Osteoblast (primary cell): ENCODE data around the gene PCGF1. TPM values are rescaled to one million over a fixed set of nuclear protein-coding genes. Genes with fewer than 3 reads are reported as not detected.

ENCODE experiments used
- DNase-seq: peaks from one replicate; pipeline ENCODE4 v3.0.0; 2011; ENCODE audit warnings: low spot score, mixed read lengths; ENCODE audit not compliant: insufficient read length; ENCODE audit errors: missing footprints
- H2AFZ ChIP-seq: 2 replicates; pipeline ENCODE4 v1.6.0; 2011; ENCODE audit warnings: mild to moderate bottlenecking, low read length
- H3K27ac ChIP-seq: 2 replicates; pipeline ENCODE4 v1.5.1; 2011; ENCODE audit warnings: mild to moderate bottlenecking, low read depth, low read length, moderate library complexity
- H3K27me3 ChIP-seq: 2 replicates; pipeline ENCODE4 v1.6.0; 2012; ENCODE audit warnings: mild to moderate bottlenecking, control low read depth, inconsistent platforms, low read length, moderate library complexity; ENCODE audit not compliant: insufficient read depth
- H3K36me3 ChIP-seq: 2 replicates; pipeline ENCODE4 v1.5.1; 2011; ENCODE audit warnings: mild to moderate bottlenecking, low read length, control low read depth, moderate library complexity; ENCODE audit not compliant: insufficient read depth
- H3K4me1 ChIP-seq: 2 replicates; pipeline ENCODE4 v1.5.1; 2011; ENCODE audit warnings: mild to moderate bottlenecking, low read length, control low read depth, moderate library complexity; ENCODE audit not compliant: insufficient read depth
- H3K4me2 ChIP-seq: 2 replicates; pipeline ENCODE4 v1.6.0; 2011; ENCODE audit warnings: mild to moderate bottlenecking, low read length; ENCODE audit not compliant: insufficient read depth
- H3K4me3 ChIP-seq: fragments of 200-600 bp; sonication (generic); 3 replicates; pipeline ENCODE4 v1.5.1; 2012; ENCODE audit warnings: mild to moderate bottlenecking, low read length, inconsistent platforms; ENCODE audit not compliant: insufficient read depth
- H3K79me2 ChIP-seq: 2 replicates; pipeline ENCODE4 v1.6.0; 2012; ENCODE audit warnings: mild to moderate bottlenecking, low read length, control low read depth, inconsistent platforms; ENCODE audit not compliant: insufficient read depth
- H3K9me3 ChIP-seq: 2 replicates; pipeline ENCODE4 v1.5.1; 2011; ENCODE audit warnings: low read depth, low read length, control low read depth
- H4K20me1 ChIP-seq: 2 replicates; pipeline ENCODE4 v1.6.0; 2012; ENCODE audit warnings: mild to moderate bottlenecking, low read length, control low read depth; ENCODE audit not compliant: insufficient read depth
- CTCF ChIP-seq: IDR thresholded peaks from 2 replicates; pipeline ENCODE4 v1.5.1; 2011; ENCODE audit warnings: mild to moderate bottlenecking, low read depth, low read length, moderate library complexity; ENCODE audit errors: extremely low read depth
- total RNA-seq: library from RNA; depleted of rRNA; stranded (reverse); fragments of >200 nt; gene quantifications from 2 replicates; pipeline ENCODE4 v1.2.3, GENCODE V29; 2012

Gene PCGF1
- total RNA-seq, 1 donor = 22.4 TPM

- Histone ChIP-seq H3K4me3 (no peak overlapping the region), H3K9me3 (no peaks in the 10 kb centered on the region), H3K27ac (no peak overlapping the region), H3K36me3 (peaks cover 53% of the 10 kb centered on the region), H3K79me2 (peaks cover 47% of the 10 kb centered on the region), H4K20me1 (peaks cover 13% of the 10 kb centered on the region), H2AFZ (no peak overlapping the region), H3K4me2 (peak overlapping the region; percentile 99), H3K27me3 (no peaks in the 10 kb centered on the region), H3K4me1 (peaks cover 29% of the 10 kb centered on the region)
- TF ChIP-seq CTCF = peak; percentile 38
- DNase-seq = peak; percentile 92
Observed at GRCh38 chr2:74532222-74532621, 24.7 kb upstream of the PCGF1 start.

GRCh38 chr2:74531666-74532065, 24.2 kb upstream of the PCGF1 start:
- Histone ChIP-seq H3K4me2 (peak overlapping the region; percentile 99), H3K27me3 (no peaks in the 10 kb centered on the region), H3K79me2 (peaks cover 47% of the 10 kb centered on the region), H3K27ac (peak overlapping the region; percentile 70), H2AFZ (no peak overlapping the region), H3K9me3 (no peaks in the 10 kb centered on the region), H3K4me3 (peak overlapping the region; percentile 93), H3K36me3 (peaks cover 53% of the 10 kb centered on the region), H3K4me1 (peaks cover 29% of the 10 kb centered on the region), H4K20me1 (peaks cover 16% of the 10 kb centered on the region)
- no peak for TF ChIP-seq CTCF
- DNase-seq = no peak

GRCh38 chr2:74530239-74531187, 23.0 kb upstream of the PCGF1 start:
- Histone ChIP-seq H4K20me1 (peaks cover 16% of the 10 kb centered on the region), H3K9me3 (no peaks in the 10 kb centered on the region), H3K79me2 (peaks cover 47% of the 10 kb centered on the region), H3K4me3 (peak overlapping the region; percentile 93), H3K27ac (peak overlapping the region; percentile 70), H3K36me3 (peaks cover 56% of the 10 kb centered on the region), H2AFZ (peak overlapping the region; percentile 86), H3K4me1 (peaks cover 29% of the 10 kb centered on the region), H3K4me2 (peak overlapping the region; percentile 99), H3K27me3 (no peaks in the 10 kb centered on the region)
- DNase-seq = peak; percentile 96
- no peak for TF ChIP-seq CTCF

GRCh38 chr2:74529357-74530238, 22.1 kb upstream of the PCGF1 start, which contains the start of the genes AUP1 and HTRA2:
AUP1 (minus strand) TSS chr2:74529706; CDS start chr2:74529629, 77 bp downstream.
HTRA2 (plus strand) TSS chr2:74529933; CDS start chr2:74530007, 74 bp downstream.
- peak within 1 kb of the TSS; percentile 86 for H2AFZ ChIP-seq
- H3K4me1 ChIP-seq = peaks cover 29% of the 10 kb centered on the region
- peak; percentile 100 for DNase-seq
- no peak for TF ChIP-seq CTCF
- H3K36me3 ChIP-seq = peaks cover 50% of the 10 kb centered on the region
- H3K9me3 ChIP-seq = no peaks in the 10 kb centered on the region
- peaks cover 47% of the 10 kb centered on the region for H3K79me2 ChIP-seq
- peaks cover 16% of the 10 kb centered on the region for H4K20me1 ChIP-seq
- no peaks in the 10 kb centered on the region for H3K27me3 ChIP-seq
- peak within 1 kb of the TSS; percentile 93 for H3K27ac ChIP-seq
- H3K4me3 ChIP-seq = peak within 1 kb of the TSS; percentile 93
- peak within 1 kb of the TSS; percentile 99 for H3K4me2 ChIP-seq
